H1 (cell line): ENCODE measurements around the gene CCDC174. TPM values are rescaled to one million over a fixed set of nuclear protein-coding genes. Genes with fewer than 3 reads are reported as not detected.

Source experiments
- CBX5 ChIP-seq: fragments of 300-800, 300-1000 bp; sonication (generic); IDR thresholded peaks from 2 replicates; pipeline ENCODE4 v1.7.1; 2016; ENCODE audit warnings: antibody characterized with exemption, low read length, low read depth
- CEBPB ChIP-seq: IDR thresholded peaks from 2 replicates; pipeline ENCODE4 v1.6.1; 2012; ENCODE audit warnings: low read depth, low read length
- CHD7 ChIP-seq: fragments of 300-600 bp; sonication (generic); IDR thresholded peaks from 2 replicates; pipeline ENCODE4 v1.7.1; 2012; ENCODE audit warnings: low read length, moderate library complexity, mild to moderate bottlenecking, inconsistent platforms; ENCODE audit not compliant: insufficient replicate concordance
- HDAC2 ChIP-seq, 2 experiments: fragments of 300-600 bp in 1 of 2; sonication (generic) in 1 of 2; IDR thresholded peaks; 2 replicates each; pipeline ENCODE4 v1.6.1; 2011 to 2012; ENCODE audit warnings: low read depth in 2 of 2, low read length in 2 of 2, mild to moderate bottlenecking in 2 of 2, moderate library complexity in 2 of 2, borderline replicate concordance in 1 of 2, inconsistent platforms in 1 of 2
- KDM1A ChIP-seq: fragments of 200-600, 300-600 bp; sonication (generic); IDR thresholded peaks from 2 replicates; pipeline ENCODE4 v1.7.1; 2016; ENCODE audit warnings: mild to moderate bottlenecking, low read length, borderline replicate concordance
- NANOG ChIP-seq: IDR thresholded peaks from 2 replicates; pipeline ENCODE4 v1.6.1; 2011; ENCODE audit warnings: low read length, low read depth, mild to moderate bottlenecking, inconsistent platforms; ENCODE audit not compliant: insufficient read depth, poor library complexity, severe bottlenecking
- POU5F1 ChIP-seq: IDR thresholded peaks from 2 replicates; pipeline ENCODE4 v1.6.1; 2011; ENCODE audit warnings: low read depth, mild to moderate bottlenecking, low read length, moderate library complexity
- RBBP5 ChIP-seq: IDR thresholded peaks from 2 replicates; pipeline ENCODE4 v1.7.1; 2012; ENCODE audit warnings: low read depth, mild to moderate bottlenecking, inconsistent platforms, low read length, moderate library complexity, borderline replicate concordance
- RXRA ChIP-seq: IDR thresholded peaks from 2 replicates; pipeline ENCODE4 v1.6.1; 2011; ENCODE audit warnings: low read depth, mild to moderate bottlenecking, low read length, moderate library complexity; ENCODE audit not compliant: insufficient read depth
- SP1 ChIP-seq: IDR thresholded peaks from 2 replicates; pipeline ENCODE4 v1.6.1; 2011; ENCODE audit warnings: low read depth, low read length
- SP2 ChIP-seq: IDR thresholded peaks from 2 replicates; pipeline ENCODE4 v1.6.1; 2012; ENCODE audit warnings: mild to moderate bottlenecking, low read length, inconsistent platforms
- TBP ChIP-seq: IDR thresholded peaks from 2 replicates; pipeline ENCODE4 v1.6.1; 2011; ENCODE audit warnings: low read depth, low read length, improper control_type of control experiment
- YY1 ChIP-seq: IDR thresholded peaks from 2 replicates; pipeline ENCODE4 v1.6.1; 2011; ENCODE audit warnings: low read depth, mild to moderate bottlenecking, low read length
- polyA plus RNA-seq, 7 experiments: library from polyadenylated mRNA; depleted of rRNA in 3 of 7; stranded (reverse) in 5 of 7; unstranded in 2 of 7; fragments of >200 nt in 5 of 7; fragments of 200-250 nt in 2 of 7; gene quantifications; 1 replicate in 5 of 7; 2 replicates in 1 of 7; 4 replicates in 1 of 7; pipeline versions ENCODE4 v1.2.1 to v1.2.3, GENCODE V29; 2011 to 2013; ENCODE audit warnings: missing spikeins in 2 of 7, mixed read lengths in 2 of 7
- total RNA-seq: library from RNA; stranded (reverse); fragmentation: NEBNext Ultra II Directional; extraction: Animal tissue kit (Norgen Biotek cat#: 25700); gene quantifications from 2 replicates; pipeline ENCODE4 v1.2.1, GENCODE V29; 2021

The CCDC174 gene
- total and polyA plus RNA-seq, 2 of the 8 experiments (the other 6 are each of a cell fraction or from before 2014, with no cell fraction given), result 3.5 to 11.9 TPM

- TF ChIP-seq CHD7 (no peak), NANOG (no peak), RXRA (no peak), RBBP5 (no peak), CBX5 (no peak), TBP (no peak), POU5F1 (no peak), SP2 (no peak), CEBPB (no peak), SP1 (no peak), KDM1A (no peak), HDAC2 (IDR thresholded peaks at IDR 0.05; ENCODE audit: borderline replicate concordance in 1 of 2, low read depth in 2 of 2, low read length in 2 of 2) (no peak), YY1 (no peak)
These were observed 67.4 kb downstream of the CCDC174 start (continued) for GRCh38 chr3:14719006-14719405.
